Chondrocyte (in vitro differentiated cells): ENCODE measurements around the gene C1QTNF4. TPM values are rescaled to one million over a fixed set of nuclear protein-coding genes. Genes with fewer than 3 reads are reported as not detected.

Experiments used
- DNase-seq: peaks from one replicate; pipeline ENCODE4 v3.0.0; 2021; ENCODE audit warnings: mixed read lengths, low spot score
- H3K27ac Mint-ChIP-seq: one replicate; pipeline ENCODE4 v1.8.0; 2021; ENCODE audit warnings: mild to moderate bottlenecking, moderate library complexity, mixed read lengths; ENCODE audit not compliant: unreplicated experiment
- H3K27me3 Mint-ChIP-seq: 2 replicates; pipeline ENCODE4 v1.8.0; 2021; ENCODE audit warnings: low read depth, mixed read lengths
- H3K36me3 Mint-ChIP-seq: 2 replicates; pipeline ENCODE4 v1.8.0; 2021; ENCODE audit warnings: low read depth, mixed read lengths
- H3K4me1 Mint-ChIP-seq: 2 replicates; pipeline ENCODE4 v1.8.0; 2021; ENCODE audit warnings: low read depth, mild to moderate bottlenecking, mixed read lengths
- H3K4me3 Mint-ChIP-seq: one replicate; pipeline ENCODE4 v1.8.0; 2021; ENCODE audit warnings: mild to moderate bottlenecking, moderate library complexity, mixed read lengths; ENCODE audit not compliant: unreplicated experiment
- H3K9me3 Mint-ChIP-seq: 2 replicates; pipeline ENCODE4 v1.8.0; 2021; ENCODE audit warnings: low read depth, mixed read lengths
- total RNA-seq: library from RNA; stranded (reverse); gene quantifications from 3 replicates; pipeline ENCODE4 v1.2.1, GENCODE V29; 2021
- TF ChIP-seq, protein P1 (sequence below): fragments of 200-600 bp; sonication (generic); IDR thresholded peaks from 2 replicates; pipeline ENCODE4 v1.5.0; 2021; ENCODE audit warnings: antibody characterized with exemption, mild to moderate bottlenecking, moderate library complexity

Gene C1QTNF4
- total RNA-seq, 1 donor from 2014 or later, result 0.40 TPM

DNA sequence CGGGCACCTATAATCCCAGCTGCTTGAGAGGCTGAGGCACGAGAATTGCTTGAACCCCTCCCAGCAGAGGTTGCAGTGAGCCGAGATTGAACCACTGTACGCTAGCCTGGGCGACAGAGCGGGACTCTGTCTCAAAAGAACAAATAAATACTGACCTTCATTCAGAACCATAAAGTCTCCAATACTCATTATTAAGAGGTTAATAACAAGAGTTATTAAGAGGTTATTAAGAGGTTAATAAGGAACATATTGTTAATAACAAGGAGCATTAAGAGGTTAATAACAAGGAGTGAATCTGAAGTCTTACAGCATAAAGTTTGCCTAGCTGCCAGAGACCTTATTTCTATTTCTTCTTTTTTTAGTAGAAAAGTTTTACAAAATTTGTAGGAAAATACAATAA lies 48.9 kb downstream of the C1QTNF4 start:
- TF ChIP-seq, protein P1, sequence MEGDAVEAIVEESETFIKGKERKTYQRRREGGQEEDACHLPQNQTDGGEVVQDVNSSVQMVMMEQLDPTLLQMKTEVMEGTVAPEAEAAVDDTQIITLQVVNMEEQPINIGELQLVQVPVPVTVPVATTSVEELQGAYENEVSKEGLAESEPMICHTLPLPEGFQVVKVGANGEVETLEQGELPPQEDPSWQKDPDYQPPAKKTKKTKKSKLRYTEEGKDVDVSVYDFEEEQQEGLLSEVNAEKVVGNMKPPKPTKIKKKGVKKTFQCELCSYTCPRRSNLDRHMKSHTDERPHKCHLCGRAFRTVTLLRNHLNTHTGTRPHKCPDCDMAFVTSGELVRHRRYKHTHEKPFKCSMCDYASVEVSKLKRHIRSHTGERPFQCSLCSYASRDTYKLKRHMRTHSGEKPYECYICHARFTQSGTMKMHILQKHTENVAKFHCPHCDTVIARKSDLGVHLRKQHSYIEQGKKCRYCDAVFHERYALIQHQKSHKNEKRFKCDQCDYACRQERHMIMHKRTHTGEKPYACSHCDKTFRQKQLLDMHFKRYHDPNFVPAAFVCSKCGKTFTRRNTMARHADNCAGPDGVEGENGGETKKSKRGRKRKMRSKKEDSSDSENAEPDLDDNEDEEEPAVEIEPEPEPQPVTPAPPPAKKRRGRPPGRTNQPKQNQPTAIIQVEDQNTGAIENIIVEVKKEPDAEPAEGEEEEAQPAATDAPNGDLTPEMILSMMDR, result no peak
- Mint-ChIP-seq H3K4me1 (peaks cover 31% of the 10 kb centered on the region), H3K9me3 (no peaks in the 10 kb centered on the region), H3K27me3 (no peaks in the 10 kb centered on the region), H3K27ac (no peak overlapping the region), H3K4me3 (no peak overlapping the region), H3K36me3 (peaks cover 1% of the 10 kb centered on the region)
- peak; percentile 32 for DNase-seq

DNA sequence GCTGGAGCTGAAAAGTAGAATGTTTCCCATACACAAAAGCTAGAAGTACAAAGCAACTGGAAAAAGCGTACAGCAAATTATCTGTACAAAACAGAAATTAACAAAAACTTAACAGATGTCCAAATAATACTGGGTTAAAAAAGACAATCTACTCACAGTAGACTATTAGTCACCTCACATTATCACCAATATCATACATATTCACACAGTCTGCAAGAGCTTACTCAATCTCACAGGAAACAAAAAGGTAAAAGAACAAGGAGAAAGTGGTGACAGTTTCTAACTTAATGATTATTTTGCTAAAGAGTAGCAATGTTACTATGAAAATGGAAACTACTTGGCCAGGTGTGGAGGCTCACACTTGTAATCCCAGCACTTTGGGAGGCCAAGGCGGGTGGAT lies 53.1 kb downstream of the C1QTNF4 start:
- Mint-ChIP-seq H3K4me3 (no peak overlapping the region), H3K4me1 (peaks cover 45% of the 10 kb centered on the region), H3K36me3 (no peaks in the 10 kb centered on the region), H3K27me3 (no peaks in the 10 kb centered on the region), H3K27ac (peak overlapping the region; percentile 93), H3K9me3 (no peaks in the 10 kb centered on the region)
- DNase-seq, result no peak
- TF ChIP-seq, protein P1, result no peak

DNA sequence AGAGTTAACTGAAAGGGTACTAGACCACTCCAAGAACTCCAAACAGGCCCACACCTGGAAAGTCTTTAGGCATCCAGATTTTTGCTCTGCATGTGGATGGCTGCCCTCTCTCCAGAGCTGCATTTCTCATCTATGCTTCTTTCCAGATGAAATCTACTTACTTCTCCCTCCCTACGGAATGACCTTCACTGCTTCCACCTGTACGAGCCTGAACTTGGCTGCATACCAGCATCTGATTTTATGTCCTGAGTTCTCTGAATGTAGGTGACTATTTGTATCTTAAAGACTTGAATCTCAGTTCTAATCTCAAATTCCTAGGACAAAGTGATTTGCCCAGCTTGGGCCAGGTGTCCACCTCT lies 54.6 kb downstream of the C1QTNF4 start:
- peaks cover 2% of the 10 kb centered on the region for H3K36me3 Mint-ChIP-seq
- H3K4me1 Mint-ChIP-seq, result peaks cover 51% of the 10 kb centered on the region
- no peak for DNase-seq
- no peaks in the 10 kb centered on the region for H3K9me3 Mint-ChIP-seq
- peak overlapping the region; percentile 93 for H3K27ac Mint-ChIP-seq
- H3K4me3 Mint-ChIP-seq, result no peak overlapping the region
- TF ChIP-seq, protein P1, result no peak
- no peaks in the 10 kb centered on the region for H3K27me3 Mint-ChIP-seq

Other genes starting within 250 kb of the C1QTNF4 start
- not detected in 3 replicates for gene MYBPC3, start 241.7 kb downstream of the C1QTNF4 start, total RNA-seq
- not detected in 3 replicates for gene SPI1, start 215.9 kb downstream of the C1QTNF4 start, total RNA-seq
- gene SLC39A13, start 185.8 kb downstream of the C1QTNF4 start, total RNA-seq, result 113 to 124 TPM (median 120 TPM) in 3 replicates
- gene PSMC3, start 168.0 kb downstream of the C1QTNF4 start, total RNA-seq, result 100 to 139 TPM (median 108 TPM) in 3 replicates
- 0.33 to 0.35 TPM (median 0.34 TPM) in 3 replicates for gene RAPSN, start 145.3 kb downstream of the C1QTNF4 start, total RNA-seq
- 82.2 to 90.2 TPM (median 87.7 TPM) in 3 replicates for gene CELF1, start 41.3 kb downstream of the C1QTNF4 start, total RNA-seq
- 40.4 to 48.8 TPM (median 43.5 TPM) in 3 replicates for gene PTPMT1, start 28.8 kb downstream of the C1QTNF4 start, total RNA-seq
- 11.1 to 16.5 TPM (median 12.9 TPM) in 3 replicates for gene KBTBD4, start 15.4 kb downstream of the C1QTNF4 start, total RNA-seq
- 63.6 to 102 TPM (median 70.3 TPM) in 3 replicates for gene NDUFS3, start 15.3 kb downstream of the C1QTNF4 start, total RNA-seq
- not detected in 3 replicates for gene FAM180B, start 7.7 kb downstream of the C1QTNF4 start, total RNA-seq
- gene MTCH2, start 48.1 kb upstream of the C1QTNF4 start, total RNA-seq, result 94.3 to 107 TPM (median 99.7 TPM) in 3 replicates
- 0.18 to 0.58 TPM (median 0.40 TPM) in 3 replicates for gene AGBL2, start 121.0 kb upstream of the C1QTNF4 start, total RNA-seq
- 52.7 to 70.6 TPM (median 56.3 TPM) in 3 replicates for gene FNBP4, start 172.9 kb upstream of the C1QTNF4 start, total RNA-seq